Duodenal mucosa (tissue), 2 donors: ENCODE results near the gene BACH2.

Source experiments
- H3K27ac ChIP-seq: one replicate; pipeline ENCODE4 v1.7.0; 2013; ENCODE audit warnings: low read depth, low read length
- H3K27me3 ChIP-seq, 2 donors: one replicate each; pipeline ENCODE4 v1.7.0; 2013; ENCODE audit warnings: low read length in 2 of 2, control low read depth in 1 of 2; ENCODE audit not compliant: insufficient read depth in 2 of 2, control insufficient read depth in 1 of 2
- H3K36me3 ChIP-seq, 2 donors: one replicate each; pipeline ENCODE4 v1.7.0; 2013; ENCODE audit warnings: low read length in 2 of 2, control low read depth in 1 of 2; ENCODE audit not compliant: insufficient read depth in 2 of 2, control insufficient read depth in 1 of 2
- H3K4me1 ChIP-seq, 2 donors: one replicate each; pipeline ENCODE4 v1.7.0; 2013; ENCODE audit warnings: low read length in 2 of 2, control low read depth in 1 of 2; ENCODE audit not compliant: insufficient read depth in 2 of 2, control insufficient read depth in 1 of 2
- H3K4me3 ChIP-seq, 2 donors: one replicate each; pipeline ENCODE4 v1.7.0; 2013; ENCODE audit warnings: low read length in 2 of 2, low read depth in 1 of 2
- H3K9ac ChIP-seq, 2 donors: one replicate each; pipeline ENCODE4 v1.7.0; 2013; ENCODE audit warnings: low read length in 2 of 2, low read depth in 1 of 2
- H3K9me3 ChIP-seq, 2 donors: one replicate each; pipeline ENCODE4 v1.7.0; 2013; ENCODE audit warnings: low read length in 2 of 2, control low read depth in 1 of 2; ENCODE audit not compliant: control insufficient read depth in 1 of 2

Gene BACH2

DNA sequence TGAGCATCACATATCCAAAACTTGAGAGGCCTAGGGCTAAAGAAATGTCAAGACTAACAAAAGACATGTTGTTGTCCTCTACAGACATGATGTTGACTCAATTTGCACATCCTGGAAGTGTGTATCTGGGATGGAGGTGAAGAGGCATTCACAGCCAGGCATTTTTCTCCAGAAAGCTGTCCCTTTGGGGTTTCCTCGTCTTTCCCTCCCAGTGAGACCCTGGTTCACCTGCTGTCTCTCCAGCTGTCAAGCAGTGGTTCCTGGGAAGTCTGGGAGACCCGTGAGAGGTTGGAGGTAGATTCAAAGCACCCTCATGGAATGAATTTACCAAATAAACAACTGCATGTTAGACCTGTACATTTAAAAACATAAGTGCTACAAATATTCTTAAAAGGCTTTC, 32.1 kb downstream of the BACH2 start:
- H3K27ac ChIP-seq, result no peak overlapping the region
- no peaks in the 10 kb centered on the region for H3K9me3 ChIP-seq
- no peaks in the 10 kb centered on the region for H3K4me1 ChIP-seq
- no peak overlapping the region for H3K4me3 ChIP-seq
- no peak overlapping the region for H3K9ac ChIP-seq
- H3K36me3 ChIP-seq, result no peaks in the 10 kb centered on the region
- no peaks in the 10 kb centered on the region for H3K27me3 ChIP-seq

DNA sequence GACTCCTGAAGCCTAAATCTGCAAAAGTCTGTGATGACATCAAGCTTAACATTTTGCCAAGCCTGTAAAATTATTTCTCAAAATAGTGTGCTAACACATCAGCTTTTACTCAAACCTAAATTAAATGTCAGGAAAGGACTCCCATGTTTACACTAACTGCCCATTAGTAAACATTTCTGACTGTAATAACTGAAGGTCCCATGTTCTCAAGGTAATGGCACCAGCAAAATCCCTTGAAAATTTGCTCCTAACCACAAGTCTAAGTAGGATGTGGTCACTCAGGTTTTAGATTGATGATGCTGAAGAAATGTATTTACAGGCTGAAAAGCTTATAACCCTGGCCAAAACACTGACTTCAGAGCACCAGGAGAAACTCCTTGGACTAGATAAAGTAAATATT, 33.0 kb downstream of the BACH2 start:
- Histone ChIP-seq H3K4me3 (no peak overlapping the region), H3K27ac (no peak overlapping the region), H3K9ac (no peak overlapping the region), H3K27me3 (no peaks in the 10 kb centered on the region), H3K4me1 (no peaks in the 10 kb centered on the region), H3K36me3 (no peaks in the 10 kb centered on the region), H3K9me3 (no peaks in the 10 kb centered on the region)

DNA sequence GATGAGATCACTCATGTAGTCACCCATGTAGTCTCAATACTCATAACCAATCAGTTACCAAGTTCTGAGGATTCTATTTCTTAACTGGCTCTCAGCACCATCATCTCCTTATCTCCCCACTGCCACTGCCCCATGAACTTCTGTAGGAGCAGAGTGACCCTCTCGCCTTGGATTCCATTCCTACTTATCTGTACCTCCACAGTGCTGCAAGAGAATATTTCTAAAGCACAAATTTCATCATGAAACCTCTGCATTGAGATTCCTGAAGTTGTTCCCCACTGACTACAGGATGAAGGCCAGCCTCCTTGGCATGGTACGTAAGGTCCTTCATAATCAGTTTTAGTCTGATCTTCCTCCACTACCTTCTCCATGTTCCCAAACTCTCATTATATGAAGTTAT, 34.8 kb downstream of the BACH2 start:
- Histone ChIP-seq H3K27ac (no peak overlapping the region), H3K4me3 (no peak overlapping the region), H3K9ac (no peak overlapping the region), H3K27me3 (no peaks in the 10 kb centered on the region), H3K9me3 (no peaks in the 10 kb centered on the region), H3K36me3 (no peaks in the 10 kb centered on the region), H3K4me1 (no peaks in the 10 kb centered on the region)

DNA sequence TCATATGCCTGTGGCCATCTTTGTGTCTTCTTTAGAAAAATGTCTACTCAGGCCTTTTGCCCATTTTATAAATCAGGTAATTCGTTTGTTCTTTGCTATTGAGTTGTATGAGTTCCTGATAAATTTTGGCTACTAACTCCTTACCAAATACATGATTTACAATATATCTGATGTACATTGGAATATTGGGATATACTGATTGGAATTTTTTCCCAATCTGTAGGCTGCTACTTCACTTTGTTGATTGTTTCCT, 39.2 kb downstream of the BACH2 start:
- no peaks in the 10 kb centered on the region for H3K27me3 ChIP-seq
- H3K9ac ChIP-seq, result no peak overlapping the region
- H3K36me3 ChIP-seq, result no peaks in the 10 kb centered on the region
- H3K27ac ChIP-seq, result no peak overlapping the region
- no peak overlapping the region for H3K4me3 ChIP-seq
- H3K4me1 ChIP-seq, result no peaks in the 10 kb centered on the region
- H3K9me3 ChIP-seq, result no peaks in the 10 kb centered on the region

DNA sequence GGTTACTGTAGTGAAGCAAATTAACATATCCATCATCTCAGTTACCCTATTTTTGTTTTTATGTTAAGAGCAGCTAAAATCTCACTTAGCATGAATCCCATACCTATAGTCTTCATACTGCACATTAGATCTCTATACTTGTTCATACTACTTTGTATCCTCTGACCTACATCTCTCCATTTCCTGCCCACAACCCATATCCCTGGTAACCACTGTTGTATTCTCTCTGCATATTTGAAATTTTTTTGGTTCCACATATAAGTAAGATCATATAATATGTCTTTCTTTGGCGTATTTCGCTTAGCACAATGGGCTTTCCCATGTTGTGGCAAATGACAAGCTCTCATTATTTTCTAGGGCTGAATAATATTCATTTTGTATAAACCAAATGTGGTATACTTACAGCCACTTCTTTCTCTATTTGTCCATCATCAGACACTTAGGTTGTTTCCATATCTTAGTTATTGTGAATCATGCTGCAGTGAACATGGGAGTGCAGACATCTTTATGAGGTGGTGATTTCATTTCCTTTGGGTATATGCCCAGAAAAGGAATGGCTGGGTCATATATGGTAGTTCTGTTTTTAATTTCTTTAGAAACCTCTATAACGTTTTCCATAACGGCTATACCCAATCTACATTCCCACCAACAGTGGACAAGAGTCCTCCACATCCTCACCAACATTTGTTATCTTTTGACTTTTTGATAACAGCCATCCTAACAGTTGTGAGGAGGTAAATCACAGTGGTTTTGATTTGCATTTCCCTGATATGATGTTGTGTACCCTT, 39.8 kb downstream of the BACH2 start:
- Histone ChIP-seq H3K4me1 (no peaks in the 10 kb centered on the region), H3K27ac (no peak overlapping the region), H3K36me3 (no peaks in the 10 kb centered on the region), H3K9ac (no peak overlapping the region), H3K27me3 (no peaks in the 10 kb centered on the region), H3K4me3 (no peak overlapping the region), H3K9me3 (no peaks in the 10 kb centered on the region)

DNA sequence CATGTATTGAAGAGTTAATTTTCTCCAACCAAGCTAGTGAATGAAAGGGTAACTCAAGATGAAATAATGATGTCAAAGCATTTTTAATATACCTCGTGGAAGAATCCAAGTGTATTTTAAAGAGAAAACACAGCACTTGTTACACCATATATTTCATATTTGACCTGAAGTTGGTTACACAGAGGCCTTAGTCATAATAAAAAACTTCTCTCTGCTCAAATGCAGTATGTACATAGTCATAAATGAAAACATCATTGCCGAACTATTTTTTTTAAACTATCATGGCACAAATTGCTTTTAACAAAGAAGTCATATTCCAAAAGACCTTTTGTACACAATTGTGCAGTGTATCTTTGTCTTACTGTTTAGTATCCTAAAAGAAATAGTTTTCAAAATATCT, 43.0 kb downstream of the BACH2 start:
- Histone ChIP-seq H3K4me3 (no peak overlapping the region), H3K4me1 (no peaks in the 10 kb centered on the region), H3K9me3 (no peaks in the 10 kb centered on the region)

DNA sequence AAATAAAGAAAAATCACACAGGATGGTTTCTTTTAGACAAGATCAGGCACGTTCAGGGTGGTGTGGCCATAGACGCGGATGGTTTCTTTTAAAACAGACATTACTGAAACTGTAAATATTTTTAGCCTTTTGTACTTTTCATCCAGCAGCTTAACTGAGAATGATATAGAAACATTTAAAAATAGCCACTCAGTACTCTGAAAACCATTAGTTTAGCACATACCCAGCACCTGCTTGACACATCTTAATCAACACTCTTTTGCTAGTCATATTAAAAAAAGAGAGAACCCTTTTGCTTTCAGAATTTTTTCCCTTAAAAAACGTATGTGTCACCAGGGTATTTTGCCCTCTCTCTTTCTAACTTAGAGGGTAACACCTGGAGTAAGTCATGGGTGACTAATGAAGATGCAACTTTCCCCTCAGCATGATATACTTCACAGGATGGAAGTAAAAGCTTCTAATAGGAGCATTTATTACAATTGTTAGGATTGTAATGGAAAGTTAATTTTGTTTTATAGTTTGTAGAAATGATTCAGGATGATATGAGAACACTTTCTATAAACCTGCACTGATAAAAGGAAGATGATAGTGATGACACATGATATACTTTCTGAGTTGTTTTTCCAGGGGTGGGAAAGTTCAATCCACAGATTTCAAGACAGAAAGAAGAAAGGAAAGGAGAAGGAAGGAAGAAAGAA, 45.2 kb downstream of the BACH2 start:
- no peaks in the 10 kb centered on the region for H3K27me3 ChIP-seq
- no peaks in the 10 kb centered on the region for H3K9me3 ChIP-seq
- no peaks in the 10 kb centered on the region for H3K36me3 ChIP-seq
- no peak overlapping the region for H3K27ac ChIP-seq
- no peak overlapping the region for H3K9ac ChIP-seq
- no peaks in the 10 kb centered on the region for H3K4me1 ChIP-seq
- H3K4me3 ChIP-seq, result no peak overlapping the region

More for the DNA sequence above, 43.0 kb downstream of the BACH2 start:
- no peak overlapping the region for H3K27ac ChIP-seq
- H3K9ac ChIP-seq, result no peak overlapping the region
- no peaks in the 10 kb centered on the region for H3K36me3 ChIP-seq
- no peaks in the 10 kb centered on the region for H3K27me3 ChIP-seq

DNA sequence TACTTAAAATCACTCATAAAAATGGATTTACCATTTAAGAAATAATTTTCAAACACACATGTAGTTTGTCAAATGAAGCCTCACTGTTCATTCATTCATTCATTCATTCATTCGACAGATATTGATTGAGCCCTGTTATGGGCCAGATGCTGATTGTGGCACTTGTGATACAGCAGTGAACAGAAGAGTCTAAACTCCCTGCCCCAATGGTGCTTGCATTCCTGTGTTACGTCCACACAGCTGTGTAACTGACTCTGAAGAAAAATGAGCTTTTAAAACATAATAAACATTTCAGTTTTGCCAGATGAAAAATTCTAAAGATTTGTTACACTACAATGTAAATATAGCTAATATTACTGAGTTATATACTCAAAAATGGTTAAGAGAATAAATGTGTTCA, 46.2 kb downstream of the BACH2 start:
- Histone ChIP-seq H3K27ac (no peak overlapping the region), H3K4me3 (no peak overlapping the region), H3K9ac (no peak overlapping the region), H3K27me3 (no peaks in the 10 kb centered on the region), H3K36me3 (no peaks in the 10 kb centered on the region), H3K9me3 (no peaks in the 10 kb centered on the region), H3K4me1 (no peaks in the 10 kb centered on the region)

DNA sequence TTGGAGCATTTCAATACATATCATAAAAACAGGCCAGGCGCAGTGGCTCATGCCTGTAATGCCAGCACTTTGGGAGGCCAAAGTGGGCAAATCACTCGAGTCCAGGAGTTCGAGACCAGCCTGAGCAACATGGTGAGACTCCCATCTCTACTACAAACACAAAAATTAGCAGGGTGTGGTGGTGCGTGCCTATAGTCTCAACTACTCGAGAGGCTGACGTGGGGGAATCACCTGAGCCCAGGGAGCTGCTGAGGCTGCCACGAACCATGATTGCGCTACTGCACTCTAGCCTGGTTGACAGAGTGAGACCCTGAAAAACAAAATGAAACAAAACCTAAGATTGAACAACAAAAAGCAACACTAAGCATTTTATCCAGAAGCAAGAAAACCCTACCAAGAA, 47.2 kb downstream of the BACH2 start:
- Histone ChIP-seq H3K9ac (no peak overlapping the region), H3K27ac (no peak overlapping the region), H3K36me3 (no peaks in the 10 kb centered on the region), H3K9me3 (no peaks in the 10 kb centered on the region), H3K4me3 (no peak overlapping the region), H3K27me3 (no peaks in the 10 kb centered on the region), H3K4me1 (no peaks in the 10 kb centered on the region)

DNA sequence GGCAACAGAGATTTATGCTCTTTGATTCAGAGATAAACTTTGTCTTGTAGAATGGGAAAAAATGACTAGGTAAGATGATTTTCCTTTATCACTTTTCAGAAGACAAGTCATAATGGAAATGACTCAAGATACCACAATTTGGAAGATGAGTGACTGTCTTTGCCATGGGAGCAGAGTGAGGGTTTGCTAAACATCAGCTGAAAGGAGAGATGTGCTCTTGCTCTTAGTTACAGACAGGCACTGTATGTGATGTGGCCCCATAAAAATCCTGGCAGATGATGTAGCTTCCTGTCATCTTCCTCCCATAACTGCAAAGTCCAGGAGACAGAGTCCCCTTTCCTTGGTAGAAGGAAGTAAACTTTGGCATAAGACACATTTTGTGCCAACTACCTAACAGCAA, 47.6 kb downstream of the BACH2 start:
- Histone ChIP-seq H3K36me3 (no peaks in the 10 kb centered on the region), H3K9me3 (no peaks in the 10 kb centered on the region), H3K4me3 (no peak overlapping the region), H3K9ac (no peak overlapping the region), H3K4me1 (no peaks in the 10 kb centered on the region), H3K27me3 (no peaks in the 10 kb centered on the region), H3K27ac (no peak overlapping the region)
